Posterior vena cava (tissue), 2 donors: ENCODE results near the gene TMEM107. TPM values are rescaled to one million over a fixed set of nuclear protein-coding genes. Genes with fewer than 3 reads are reported as not detected.

Experiments used
- DNase-seq: peaks from one replicate; pipeline ENCODE4 v3.0.0-alpha.2; 2020; ENCODE audit warnings: low spot score
- intact Hi-C, 2 donors: fragments of 100-400 bp; cut with DNase I; formaldehyde crosslinking; loops; one replicate each; pipeline versions ENCODE4 v1.14.1 to v1.14.2; 2022 to 2023
- total RNA-seq, 2 donors: library from RNA; stranded (reverse); fragmentation: NEBNext Ultra II Directional; extraction: Animal tissue kit (Norgen Biotek cat#: 25700); gene quantifications; one replicate each; pipeline ENCODE4 v1.2.1, GENCODE V29; 2021
- donor health status: DM: yes; HTN: yes; CAD: no.
- donor health status: DM: yes; HTN: yes; CAD: no.

Gene TMEM107
- total RNA-seq, 2 donors from 2014 or later: 12.9 to 16.4 TPM

GRCh38 chr17:8142887-8143580 is 33.1 kb downstream of the TMEM107 start:
- intact Hi-C loops: no loop called here
- no peak for DNase-seq

GRCh38 chr17:8142158-8142886 is 33.9 kb downstream of the TMEM107 start:
- intact Hi-C loops: no loop called here
- DNase-seq: no peak

- no peak for DNase-seq
- intact Hi-C loops: no loop called here
Measured at GRCh38 chr17:8141741-8142140, 34.4 kb downstream of the TMEM107 start.

GRCh38 chr17:8141045-8141444 is 35.1 kb downstream of the TMEM107 start:
- intact Hi-C loops: no loop called here
- DNase-seq: no peak

- no peak for DNase-seq
- intact Hi-C loops: no loop called here
Measured at GRCh38 chr17:8140065-8141029, 35.8 kb downstream of the TMEM107 start.

GRCh38 chr17:8138672-8139371 is 37.4 kb downstream of the TMEM107 start:
- intact Hi-C loops: no loop called here
- peak; percentile 98 for DNase-seq

- intact Hi-C loops: no loop called here
- DNase-seq: no peak
Measured at GRCh38 chr17:8138374-8138671, 37.9 kb downstream of the TMEM107 start.

- no peak for DNase-seq
- intact Hi-C loops: no loop called here
Measured at GRCh38 chr17:8137645-8138373, 38.4 kb downstream of the TMEM107 start.

GRCh38 chr17:8133941-8134340 is 42.2 kb downstream of the TMEM107 start:
- DNase-seq: no peak
- intact Hi-C loops: no loop called here

- no peak for DNase-seq
- intact Hi-C loops: no loop called here
Measured at GRCh38 chr17:8133399-8133798, 42.8 kb downstream of the TMEM107 start.

GRCh38 chr17:8131844-8132441 is 44.2 kb downstream of the TMEM107 start:
- intact Hi-C loops: no loop called here
- DNase-seq: no peak

- DNase-seq: no peak
- intact Hi-C loops: no loop called here
Measured at GRCh38 chr17:8128125-8128784, 47.9 kb downstream of the TMEM107 start.

GRCh38 chr17:8126491-8127066 is 49.6 kb downstream of the TMEM107 start:
- no peak for DNase-seq

GRCh38 chr17:8125947-8126490 is 50.2 kb downstream of the TMEM107 start:
- DNase-seq: no peak
- intact Hi-C loops: no loop called here

More at GRCh38 chr17:8126491-8127066, 49.6 kb downstream of the TMEM107 start:
- intact Hi-C loops: no loop called here

GRCh38 chr17:8125154-8125946 is 50.8 kb downstream of the TMEM107 start:
- intact Hi-C loops: no loop called here
- peak; percentile 93 for DNase-seq
